ENCODE results near the gene MTF1.
A peak's percentile ranks its signal among the peaks of the same experiment; 100 is the strongest.

The MTF1 gene

GRCh38 chr1:37828410-37829074 is 30.9 kb downstream of the MTF1 start:
- Histone ChIP-seq H3K36me3 (ENCODE audit: control insufficient read depth in 2 of 2, insufficient read depth in 1 of 2, low read length in 2 of 2) (peaks cover 37 to 80% of the 10 kb centered on the region in 2 experiments), H3K4me3 (ENCODE audit: low read depth, low read length) (no peak overlapping the region), H3K4me1 (ENCODE audit: control insufficient read depth, insufficient read depth, low read length) (no peaks in the 10 kb centered on the region), H3K27ac (ENCODE audit: extremely low read depth, low read depth, low read length) (no peak overlapping the region), H3K9me3 (ENCODE audit: control insufficient read depth, insufficient read depth, low read depth, low read length) (no peaks in the 10 kb centered on the region)
- TF ChIP-seq ZNF2 (tag by site-specific recombination; IDR thresholded peaks at IDR 0.05) (no peak), ZNF18 (tag by site-specific recombination; IDR thresholded peaks at IDR 0.05) (no peak), AEBP2 (tag by site-specific recombination; IDR thresholded peaks at IDR 0.05; ENCODE audit: borderline replicate concordance) (no peak), ZSCAN16 (tag by site-specific recombination; IDR thresholded peaks at IDR 0.05) (no peak), ZNF660 (tag by site-specific recombination; IDR thresholded peaks at IDR 0.05) (no peak), ZNF221 (tag by site-specific recombination; IDR thresholded peaks at IDR 0.05; ENCODE audit: borderline replicate concordance) (no peak), ZNF560 (tag by site-specific recombination; IDR thresholded peaks at IDR 0.05; ENCODE audit: borderline replicate concordance) (no peak), PRDM2 (tag by site-specific recombination; IDR thresholded peaks at IDR 0.05; ENCODE audit: borderline replicate concordance) (no peak), ZNF184 (tag by site-specific recombination; IDR thresholded peaks at IDR 0.05) (no peak), ZNF341 (tag by site-specific recombination; IDR thresholded peaks at IDR 0.05; ENCODE audit: low read depth) (no peak), ZBTB21 (tag by site-specific recombination; IDR thresholded peaks at IDR 0.05) (no peak), ZNF645 (tag by site-specific recombination; IDR thresholded peaks at IDR 0.05) (no peak), ZNF600 (tag by site-specific recombination; IDR thresholded peaks at IDR 0.05) (no peak)
- ChIA-PET POLR2A (no interaction called here), CTCF (interaction anchor here (0.7 to 1.2 kb wide), 2 partner anchors 34 to 233 kb away, joined by 3 read pairs; partner anchors contain the start of gene GNL2)

- Histone ChIP-seq H3K36me3 (ENCODE audit: control insufficient read depth in 2 of 2, insufficient read depth in 1 of 2, low read length in 2 of 2) (peaks cover 28 to 80% of the 10 kb centered on the region in 2 experiments), H3K4me1 (ENCODE audit: control insufficient read depth, insufficient read depth, low read length) (no peaks in the 10 kb centered on the region), H3K27ac (ENCODE audit: extremely low read depth, low read depth, low read length) (no peak overlapping the region), H3K4me3 (ENCODE audit: low read depth, low read length) (no peak overlapping the region), H3K9me3 (ENCODE audit: control insufficient read depth, insufficient read depth, low read depth, low read length) (no peaks in the 10 kb centered on the region)
- CTCF ChIA-PET = interaction anchor here (0.6 to 0.7 kb wide), 3 partner anchors 9 to 34 kb away, joined by 3 read pairs; partner anchors contain the start of gene MTF1
- no peak for TF ChIP-seq ZSCAN23 (tag by site-specific recombination; IDR thresholded peaks at IDR 0.05)
- TF ChIP-seq ZNF513 (tag by site-specific recombination; IDR thresholded peaks at IDR 0.05) = 0 out of 2 replicates have a peak, but pooled peaks have one; percentile 28
- TF ChIP-seq ZBTB8A (tag by site-specific recombination; IDR thresholded peaks at IDR 0.05) = no peak
- TF ChIP-seq TCF7L2 (IDR thresholded peaks at IDR 0.05; ENCODE audit: borderline replicate concordance, low read depth, low read length) = no peak
- TF ChIP-seq BCL11B (tag by site-specific recombination; IDR thresholded peaks at IDR 0.05; ENCODE audit: low read depth) = no peak
- no peak for TF ChIP-seq ZNF449 (tag by site-specific recombination; IDR thresholded peaks at IDR 0.05)
- POLR2A ChIA-PET = no interaction called here
Observed at GRCh38 chr1:37825506-37825905, 33.9 kb downstream of the MTF1 start.
